Measurements from ENCODE around the gene PAK6.

PAK6 gene

GRCh38 chr15:40303576-40303975 lies 64.7 kb downstream of the PAK6 start:
- in situ Hi-C loops (cut with MboI; ENCODE audit: low sequenced_read_pairs, unreplicated experiment), result no loop called here
- TF ChIP-seq CTCF (IDR thresholded peaks at IDR 0.05; ENCODE audit: borderline replicate concordance, control extremely low read depth, extremely low read depth, insufficient read depth, missing control alignments), result no peak
- no peak for DNase-seq (ENCODE audit: low spot score)

GRCh38 chr15:40305281-40305680 lies 66.4 kb downstream of the PAK6 start:
- TF ChIP-seq CTCF (IDR thresholded peaks at IDR 0.05; ENCODE audit: borderline replicate concordance, control extremely low read depth, extremely low read depth, insufficient read depth, missing control alignments), result no peak
- in situ Hi-C loops (cut with MboI; ENCODE audit: low sequenced_read_pairs, unreplicated experiment), result no loop called here
- DNase-seq (ENCODE audit: low spot score), result no peak

- no peak for DNase-seq (ENCODE audit: low spot score)
- no peak for TF ChIP-seq CTCF (IDR thresholded peaks at IDR 0.05; ENCODE audit: borderline replicate concordance, control extremely low read depth, extremely low read depth, insufficient read depth, missing control alignments)
- in situ Hi-C loops (cut with MboI; ENCODE audit: low sequenced_read_pairs, unreplicated experiment), result no loop called here
These were observed 67.5 kb downstream of the PAK6 start for GRCh38 chr15:40306371-40306770.

GRCh38 chr15:40306908-40307307 lies 68.0 kb downstream of the PAK6 start:
- in situ Hi-C loops (cut with MboI; ENCODE audit: low sequenced_read_pairs, unreplicated experiment), result no loop called here
- peak; percentile 47 for DNase-seq (ENCODE audit: low spot score)
- no peak for TF ChIP-seq CTCF (IDR thresholded peaks at IDR 0.05; ENCODE audit: borderline replicate concordance, control extremely low read depth, extremely low read depth, insufficient read depth, missing control alignments)

GRCh38 chr15:40307421-40308211 lies 68.8 kb downstream of the PAK6 start, which contains the start of gene PLCB2:
Gene PLCB2 (minus strand): TSS chr15:40307935. CDS start chr15:40307672, 263 bp downstream.
- DNase-seq (ENCODE audit: low spot score), result peak; percentile 83
- peak; percentile 52 for TF ChIP-seq CTCF (IDR thresholded peaks at IDR 0.05; ENCODE audit: borderline replicate concordance, control extremely low read depth, extremely low read depth, insufficient read depth, missing control alignments)
- in situ Hi-C loops (cut with MboI; ENCODE audit: low sequenced_read_pairs, unreplicated experiment), result no loop called here

- DNase-seq (ENCODE audit: low spot score), result no peak
- in situ Hi-C loops (cut with MboI; ENCODE audit: low sequenced_read_pairs, unreplicated experiment), result no loop called here
- no peak for TF ChIP-seq CTCF (IDR thresholded peaks at IDR 0.05; ENCODE audit: borderline replicate concordance, control extremely low read depth, extremely low read depth, insufficient read depth, missing control alignments)
These were observed 70.5 kb downstream of the PAK6 start for GRCh38 chr15:40309344-40309862.
